Measurements from ENCODE around the gene ADGRF5. TPM values are rescaled to one million over a fixed set of nuclear protein-coding genes. Genes with fewer than 3 reads are reported as not detected.
A peak's percentile ranks its signal among the peaks of the same experiment; 100 is the strongest.
"Not testable (repeated sequence)": the region's sequence is repeated elsewhere in the genome, so short reads cannot be mapped to it uniquely, and the experiment has no call there.

The ADGRF5 gene
- total RNA-seq, 1 experiment from 2014 or later, result not detected

GRCh38 chr6:46848684-46849360 is 72.9 kb downstream of the ADGRF5 start:
- DNase-seq (ENCODE audit: low read depth), result peak; percentile 86

GRCh38 chr6:46845126-46845525 is 76.6 kb downstream of the ADGRF5 start:
- in situ Hi-C loops (cut with HindIII; ENCODE audit: low pct_unique_long_range_greater_than_20kb, low sequenced_read_pairs), result no loop called here
- no peak for DNase-seq (ENCODE audit: low read depth)

More at GRCh38 chr6:46848684-46849360, 72.9 kb downstream of the ADGRF5 start:
- in situ Hi-C loops (cut with HindIII; ENCODE audit: low pct_unique_long_range_greater_than_20kb, low sequenced_read_pairs), result no loop called here

GRCh38 chr6:46842252-46842846 is 79.4 kb downstream of the ADGRF5 start:
- DNase-seq (ENCODE audit: low read depth); in situ Hi-C loops (cut with HindIII; ENCODE audit: low pct_unique_long_range_greater_than_20kb, low sequenced_read_pairs): not testable (repeated sequence)

GRCh38 chr6:46838033-46838432 is 83.7 kb downstream of the ADGRF5 start:
- in situ Hi-C loops (cut with HindIII; ENCODE audit: low pct_unique_long_range_greater_than_20kb, low sequenced_read_pairs), result no loop called here
- no peak for DNase-seq (ENCODE audit: low read depth)

- in situ Hi-C loops (cut with HindIII; ENCODE audit: low pct_unique_long_range_greater_than_20kb, low sequenced_read_pairs); DNase-seq (ENCODE audit: low read depth): not testable (repeated sequence)
Observed at GRCh38 chr6:46834991-46835390, 86.7 kb downstream of the ADGRF5 start.

GRCh38 chr6:46834257-46834916 is 87.4 kb downstream of the ADGRF5 start:
- DNase-seq (ENCODE audit: low read depth); in situ Hi-C loops (cut with HindIII; ENCODE audit: low pct_unique_long_range_greater_than_20kb, low sequenced_read_pairs): not testable (repeated sequence)

GRCh38 chr6:46832816-46833215 is 88.9 kb downstream of the ADGRF5 start:
- in situ Hi-C loops (cut with HindIII; ENCODE audit: low pct_unique_long_range_greater_than_20kb, low sequenced_read_pairs), result no loop called here
- no peak for DNase-seq (ENCODE audit: low read depth)

- in situ Hi-C loops (cut with HindIII; ENCODE audit: low pct_unique_long_range_greater_than_20kb, low sequenced_read_pairs), result no loop called here
- no peak for DNase-seq (ENCODE audit: low read depth)
Observed at GRCh38 chr6:46828939-46829338, 92.8 kb downstream of the ADGRF5 start.

GRCh38 chr6:46821458-46821881 is 100.3 kb downstream of the ADGRF5 start:
- no peak for DNase-seq (ENCODE audit: low read depth)
- in situ Hi-C loops (cut with HindIII; ENCODE audit: low pct_unique_long_range_greater_than_20kb, low sequenced_read_pairs), result no loop called here

- in situ Hi-C loops (cut with HindIII; ENCODE audit: low pct_unique_long_range_greater_than_20kb, low sequenced_read_pairs), result no loop called here
- no peak for DNase-seq (ENCODE audit: low read depth)
Observed at GRCh38 chr6:46819561-46819960, 102.2 kb downstream of the ADGRF5 start.

- DNase-seq (ENCODE audit: low read depth), result no peak
- in situ Hi-C loops (cut with HindIII; ENCODE audit: low pct_unique_long_range_greater_than_20kb, low sequenced_read_pairs), result no loop called here
Observed at GRCh38 chr6:46816626-46817025, 105.1 kb downstream of the ADGRF5 start.

- DNase-seq (ENCODE audit: low read depth), result peak; percentile 19
- in situ Hi-C loops (cut with HindIII; ENCODE audit: low pct_unique_long_range_greater_than_20kb, low sequenced_read_pairs), result no loop called here
Observed at GRCh38 chr6:46815130-46815529, 106.6 kb downstream of the ADGRF5 start.

GRCh38 chr6:46808806-46809205 is 112.9 kb downstream of the ADGRF5 start:
- DNase-seq (ENCODE audit: low read depth), result no peak
- in situ Hi-C loops (cut with HindIII; ENCODE audit: low pct_unique_long_range_greater_than_20kb, low sequenced_read_pairs), result no loop called here

Other genes starting within 250 kb of the ADGRF5 start
- not detected in 2 replicates for gene TDRD6, start 234.1 kb downstream of the ADGRF5 start, total RNA-seq (2014; rRNA removed; shearing (Covaris generic); ENCODE audit: low replicate concordance)
- 0.44 TPM in 1 of 2 replicates, not detected in the other for gene PLA2G7, start 186.6 kb downstream of the ADGRF5 start, total RNA-seq (2014; rRNA removed; shearing (Covaris generic); ENCODE audit: low replicate concordance)
- gene ANKRD66, start 175.0 kb downstream of the ADGRF5 start, total RNA-seq (2014; rRNA removed; shearing (Covaris generic); ENCODE audit: low replicate concordance), result not detected in 2 replicates
- not detected in 2 replicates for gene MEP1A, start 128.5 kb downstream of the ADGRF5 start, total RNA-seq (2014; rRNA removed; shearing (Covaris generic); ENCODE audit: low replicate concordance)
- gene ADGRF1, start 120.4 kb upstream of the ADGRF5 start, total RNA-seq (2014; rRNA removed; shearing (Covaris generic); ENCODE audit: low replicate concordance), result 52.7 and 53.6 TPM in 2 replicates